ENCODE measurements around the gene ICE2. TPM values are rescaled to one million over a fixed set of nuclear protein-coding genes. Genes with fewer than 3 reads are reported as not detected.
"Not testable (repeated sequence)": the region's sequence is repeated elsewhere in the genome, so short reads cannot be mapped to it uniquely, and the experiment has no call there.

ICE2 gene
- total RNA-seq, 2 experiments from 2014 or later, result 71.4 to 76.3 TPM

- Mint-ChIP-seq H3K9me3 (ENCODE audit: insufficient read depth) (no peaks in the 10 kb centered on the region), H3K36me3 (ENCODE audit: low read depth) (peaks cover 16% of the 10 kb centered on the region), H3K4me3 (no peak overlapping the region), H3K4me1 (ENCODE audit: low read depth) (no peaks in the 10 kb centered on the region), H3K27me3 (ENCODE audit: low read depth) (no peaks in the 10 kb centered on the region), H3K27ac (no peak overlapping the region)
- CTCF ChIA-PET, result interaction anchor here (0.9 to 1.4 kb wide), 7 partner anchors 9 to 103 kb away, joined by 3 to 4 read pairs (median 3); partner anchors contain the start of gene ANXA2
- POLR2A ChIA-PET, result interaction anchor here (0.9 to 1.2 kb wide), 2 partner anchors 9 to 61 kb away, joined by 3 to 4 read pairs; partner anchors contain the start of gene ICE2
- no peak for ATAC-seq
- no peak for DNase-seq
Measured at GRCh38 chr15:60418096-60418495, 60.8 kb downstream of the ICE2 start.

- Mint-ChIP-seq H3K4me1 (ENCODE audit: low read depth) (no peaks in the 10 kb centered on the region), H3K4me3 (no peak overlapping the region), H3K27me3 (ENCODE audit: low read depth) (no peaks in the 10 kb centered on the region), H3K27ac (no peak overlapping the region), H3K9me3 (ENCODE audit: insufficient read depth) (no peaks in the 10 kb centered on the region), H3K36me3 (ENCODE audit: low read depth) (peaks cover 13% of the 10 kb centered on the region)
- DNase-seq (no peak), ATAC-seq (no peak)
- ChIA-PET CTCF (interaction anchor here (0.9 to 1.4 kb wide), 4 partner anchors 10 to 104 kb away, joined by 3 to 4 read pairs (median 3); partner anchors contain the start of gene ANXA2), POLR2A (no interaction called here)
Measured at GRCh38 chr15:60417112-60417511, 61.8 kb downstream of the ICE2 start.

GRCh38 chr15:60416484-60416883 is 62.5 kb downstream of the ICE2 start:
- Mint-ChIP-seq H3K4me3 (no peak overlapping the region), H3K9me3 (ENCODE audit: insufficient read depth) (no peaks in the 10 kb centered on the region), H3K4me1 (ENCODE audit: low read depth) (no peaks in the 10 kb centered on the region), H3K36me3 (ENCODE audit: low read depth) (peaks cover 13% of the 10 kb centered on the region), H3K27me3 (ENCODE audit: low read depth) (no peaks in the 10 kb centered on the region), H3K27ac (no peak overlapping the region)
- CTCF ChIA-PET, result interaction anchor here (1.4 kb wide), 1 partner anchor 104 kb away, joined by 3 read pairs; no protein-coding TSS in a partner anchor
- ATAC-seq (no peak), DNase-seq (no peak)
- POLR2A ChIA-PET, result no interaction called here

GRCh38 chr15:60414016-60414682 is 64.8 kb downstream of the ICE2 start:
- Mint-ChIP-seq H3K27ac (no peak overlapping the region), H3K9me3 (ENCODE audit: insufficient read depth) (no peaks in the 10 kb centered on the region), H3K4me3 (no peak overlapping the region), H3K4me1 (ENCODE audit: low read depth) (peaks cover 7% of the 10 kb centered on the region), H3K36me3 (ENCODE audit: low read depth) (peaks cover 2% of the 10 kb centered on the region), H3K27me3 (ENCODE audit: low read depth) (no peaks in the 10 kb centered on the region)
- CTCF ChIA-PET, result interaction anchor here (0.8 kb wide), 1 partner anchor 356 kb away, joined by 4 read pairs; no protein-coding TSS in a partner anchor
- no peak for DNase-seq
- no peak for ATAC-seq
- POLR2A ChIA-PET, result interaction anchor here (1.3 kb wide), 1 partner anchor 17 kb away, joined by 3 read pairs; the partner anchor contains the start of gene ANXA2

GRCh38 chr15:60413231-60413824 is 65.6 kb downstream of the ICE2 start:
- ChIA-PET POLR2A (interaction anchor here (1.3 kb wide), 1 partner anchor 16 kb away, joined by 3 read pairs; the partner anchor contains the start of gene ANXA2), CTCF (no interaction called here)
- no peak for DNase-seq
- Mint-ChIP-seq H3K27ac (no peak overlapping the region), H3K9me3 (ENCODE audit: insufficient read depth) (no peaks in the 10 kb centered on the region), H3K27me3 (ENCODE audit: low read depth) (no peaks in the 10 kb centered on the region), H3K36me3 (ENCODE audit: low read depth) (peaks cover 5% of the 10 kb centered on the region), H3K4me1 (ENCODE audit: low read depth) (peaks cover 15% of the 10 kb centered on the region), H3K4me3 (no peak overlapping the region)
- ATAC-seq, result no peak

- DNase-seq; H3K27me3 Mint-ChIP-seq (ENCODE audit: low read depth); POLR2A ChIA-PET; H3K36me3 Mint-ChIP-seq (ENCODE audit: low read depth); H3K27ac Mint-ChIP-seq; ATAC-seq; H3K9me3 Mint-ChIP-seq (ENCODE audit: insufficient read depth); H3K4me3 Mint-ChIP-seq; CTCF ChIA-PET: not testable (repeated sequence)
- H3K4me1 Mint-ChIP-seq (ENCODE audit: low read depth), result peaks cover 20% of the 10 kb centered on the region
Measured at GRCh38 chr15:60412807-60413206, 66.1 kb downstream of the ICE2 start.

GRCh38 chr15:60411774-60412425 is 67.0 kb downstream of the ICE2 start:
- H3K4me1 Mint-ChIP-seq (ENCODE audit: low read depth), result peaks cover 21% of the 10 kb centered on the region
- peaks cover 5% of the 10 kb centered on the region for H3K36me3 Mint-ChIP-seq (ENCODE audit: low read depth)
- H3K27ac Mint-ChIP-seq, result no peak overlapping the region
- H3K9me3 Mint-ChIP-seq (ENCODE audit: insufficient read depth), result no peaks in the 10 kb centered on the region
- ChIA-PET POLR2A (no interaction called here), CTCF (no interaction called here)
- no peak overlapping the region for H3K4me3 Mint-ChIP-seq
- no peak for ATAC-seq
- no peak for DNase-seq
- no peaks in the 10 kb centered on the region for H3K27me3 Mint-ChIP-seq (ENCODE audit: low read depth)

GRCh38 chr15:60410350-60410749 is 68.6 kb downstream of the ICE2 start:
- ATAC-seq; H3K4me3 Mint-ChIP-seq; DNase-seq; H3K27me3 Mint-ChIP-seq (ENCODE audit: low read depth); H3K36me3 Mint-ChIP-seq (ENCODE audit: low read depth); H3K9me3 Mint-ChIP-seq (ENCODE audit: insufficient read depth); H3K27ac Mint-ChIP-seq: not testable (repeated sequence)
- CTCF ChIA-PET, result interaction anchor here (1.5 kb wide), 1 partner anchor 8 kb away, joined by 4 read pairs; no protein-coding TSS in a partner anchor
- POLR2A ChIA-PET, result interaction anchor here (0.6 kb wide), 1 partner anchor 455 kb away, joined by 9 read pairs; no protein-coding TSS in a partner anchor
- H3K4me1 Mint-ChIP-seq (ENCODE audit: low read depth), result peaks cover 21% of the 10 kb centered on the region

- H3K4me3 Mint-ChIP-seq, result peak overlapping the region; percentile 3
- POLR2A ChIA-PET, result interaction anchor here (1.2 to 4.2 kb wide), 2 partner anchors 10 to 11 kb away, joined by 3 to 20 read pairs; partner anchors contain the start of gene ANXA2
- H3K27me3 Mint-ChIP-seq (ENCODE audit: low read depth), result peaks cover 2% of the 10 kb centered on the region
- no peaks in the 10 kb centered on the region for H3K9me3 Mint-ChIP-seq (ENCODE audit: insufficient read depth)
- DNase-seq (no peak), ATAC-seq (peak; percentile 84)
- peaks cover 3% of the 10 kb centered on the region for H3K36me3 Mint-ChIP-seq (ENCODE audit: low read depth)
- H3K27ac Mint-ChIP-seq, result peak overlapping the region; percentile 81
- CTCF ChIA-PET, result interaction anchor here (1.0 to 1.5 kb wide), 3 partner anchors 10 to 100 kb away, joined by 3 to 4 read pairs (median 3); no protein-coding TSS in a partner anchor
- H3K4me1 Mint-ChIP-seq (ENCODE audit: low read depth), result peaks cover 21% of the 10 kb centered on the region
Measured at GRCh38 chr15:60408463-60408981, 70.4 kb downstream of the ICE2 start.

GRCh38 chr15:60407415-60407805 is 71.5 kb downstream of the ICE2 start:
- Mint-ChIP-seq H3K27me3 (ENCODE audit: low read depth) (peaks cover 4% of the 10 kb centered on the region), H3K9me3 (ENCODE audit: insufficient read depth) (no peaks in the 10 kb centered on the region), H3K36me3 (ENCODE audit: low read depth) (peaks cover 3% of the 10 kb centered on the region), H3K4me3 (no peak overlapping the region), H3K27ac (no peak overlapping the region), H3K4me1 (ENCODE audit: low read depth) (peaks cover 21% of the 10 kb centered on the region)
- ChIA-PET POLR2A (interaction anchor here (4.2 kb wide), 1 partner anchor 9 kb away, joined by 20 read pairs; the partner anchor contains the start of gene ANXA2), CTCF (interaction anchor here (3.1 kb wide), 1 partner anchor 70 kb away, joined by 8 read pairs; no protein-coding TSS in a partner anchor)
- no peak for DNase-seq
- ATAC-seq, result no peak

Measured in activated CD8-positive, alpha-beta T cell treated with anti-CD3 and anti-CD28 coated beads, Interleukin-2, amount 10 ng/mL, durations not matched to agents 7 days and 5 days (primary cell).